ENCODE results near the gene UNC45A. TPM values are rescaled to one million over a fixed set of nuclear protein-coding genes. Genes with fewer than 3 reads are reported as not detected.
"Not testable (repeated sequence)": the region's sequence is repeated elsewhere in the genome, so short reads cannot be mapped to it uniquely, and the experiment has no call there.

UNC45A gene
- total RNA-seq, 1 experiment from 2014 or later = 84.4 TPM

- no TSS peak for BruUV-seq (replicated peaks)
- Histone ChIP-seq H3K4me1 (ENCODE audit: control insufficient read depth, insufficient read depth, low read length) (peaks cover 6% of the 10 kb centered on the region), H3K27ac (ENCODE audit: low read length) (no peak overlapping the region), H3K27me3 (ENCODE audit: control insufficient read depth, insufficient read depth, low read length) (no peaks in the 10 kb centered on the region), H3K36me3 (ENCODE audit: control insufficient read depth, insufficient read depth, low read length) (peaks cover 10% of the 10 kb centered on the region; the same call in 1 of the 2 replicates), H3K4me3 (ENCODE audit: low read depth in 2 of 2, low read length in 2 of 2) (no peak overlapping the region), H3K9me3 (ENCODE audit: control insufficient read depth, insufficient read depth, low read depth, low read length) (no peaks in the 10 kb centered on the region)
- no peak for DNase-seq (ENCODE audit: low read depth, low spot score)
- TF ChIP-seq SIN3A (IDR thresholded peaks at IDR 0.05; ENCODE audit: borderline replicate concordance, insufficient read depth, low read depth, low read length) (no peak), CTCF (IDR thresholded peaks at IDR 0.05) (no peak), TCF7L2 (IDR thresholded peaks at IDR 0.05; ENCODE audit: low read depth, low read length) (no peak), POLR2AphosphoS5 (IDR thresholded peaks at IDR 0.05; ENCODE audit: low read depth, low read length) (no peak), REST (IDR thresholded peaks at IDR 0.05; ENCODE audit: insufficient read depth in 1 of 2, low read depth in 2 of 2, low read length in 1 of 2) (no peak)
- ATAC-seq = no peak
- POLR2A ChIA-PET = no interaction called here
- in situ Hi-C loops (cut with HindIII; ENCODE audit: low pct_unique_long_range_greater_than_20kb, low sequenced_read_pairs) = no loop called here
- intact Hi-C loops (cut with micrococcal nuclease; ENCODE audit: unreplicated experiment) = no loop called here
- CTCF ChIA-PET = no interaction called here
These were observed 27.1 kb upstream of the UNC45A start for GRCh38 chr15:90907838-90908507.

GRCh38 chr15:90909449-90909848 lies 25.6 kb upstream of the UNC45A start:
- intact Hi-C loops (cut with micrococcal nuclease; ENCODE audit: unreplicated experiment); H3K36me3 ChIP-seq (ENCODE audit: control insufficient read depth, insufficient read depth, low read length); H3K27ac ChIP-seq (ENCODE audit: low read length); H3K27me3 ChIP-seq (ENCODE audit: control insufficient read depth, insufficient read depth, low read length); CTCF ChIA-PET; ATAC-seq; BruUV-seq (replicated peaks); H3K4me3 ChIP-seq (ENCODE audit: low read depth in 2 of 2, low read length in 2 of 2); H3K9me3 ChIP-seq (ENCODE audit: control insufficient read depth, insufficient read depth, low read depth, low read length); DNase-seq (ENCODE audit: low read depth, low spot score); H3K4me1 ChIP-seq (ENCODE audit: control insufficient read depth, insufficient read depth, low read length); in situ Hi-C loops (cut with HindIII; ENCODE audit: low pct_unique_long_range_greater_than_20kb, low sequenced_read_pairs): not testable (repeated sequence)
- POLR2A ChIA-PET = interaction anchor here (0.5 kb wide), 1 partner anchor 195 kb away, joined by 3 read pairs; no protein-coding TSS in a partner anchor

GRCh38 chr15:90909976-90910375 lies 25.1 kb upstream of the UNC45A start:
- TF ChIP-seq POLR2AphosphoS5 (IDR thresholded peaks at IDR 0.05; ENCODE audit: low read depth, low read length) (no peak), TCF7L2 (IDR thresholded peaks at IDR 0.05; ENCODE audit: low read depth, low read length) (no peak), REST (IDR thresholded peaks at IDR 0.05; ENCODE audit: insufficient read depth in 1 of 2, low read depth in 2 of 2, low read length in 1 of 2) (no peak), SIN3A (IDR thresholded peaks at IDR 0.05; ENCODE audit: borderline replicate concordance, insufficient read depth, low read depth, low read length) (no peak), CTCF (IDR thresholded peaks at IDR 0.05) (no peak)
- Histone ChIP-seq H3K4me1 (ENCODE audit: control insufficient read depth, insufficient read depth, low read length) (no peaks in the 10 kb centered on the region), H3K27ac (ENCODE audit: low read length) (no peak overlapping the region), H3K27me3 (ENCODE audit: control insufficient read depth, insufficient read depth, low read length) (no peaks in the 10 kb centered on the region), H3K36me3 (ENCODE audit: control insufficient read depth, insufficient read depth, low read length) (peaks cover 10% of the 10 kb centered on the region; the same call in 1 of the 2 replicates), H3K4me3 (ENCODE audit: low read depth in 2 of 2, low read length in 2 of 2) (no peak overlapping the region), H3K9me3 (ENCODE audit: control insufficient read depth, insufficient read depth, low read depth, low read length) (no peaks in the 10 kb centered on the region)
- no TSS peak for BruUV-seq (replicated peaks)
- ATAC-seq (no peak), DNase-seq (ENCODE audit: low read depth, low spot score) (no peak)
- intact Hi-C loops (cut with micrococcal nuclease; ENCODE audit: unreplicated experiment) (no loop called here), in situ Hi-C loops (cut with HindIII; ENCODE audit: low pct_unique_long_range_greater_than_20kb, low sequenced_read_pairs) (no loop called here)
- ChIA-PET CTCF (no interaction called here), POLR2A (interaction anchor here (0.5 kb wide), 1 partner anchor 195 kb away, joined by 3 read pairs; no protein-coding TSS in a partner anchor)

Data from Panc1 (cell line).